GM23338 (cell line): ENCODE data around the gene VAPB. TPM values are rescaled to one million over a fixed set of nuclear protein-coding genes. Genes with fewer than 3 reads are reported as not detected.

Experiments
- ATAC-seq: fragments of 200-7000 bp; cut with Tn5 transposase; 3 replicates; pipeline ENCODE4 v1.9.1; 2020
- DNase-seq: peaks from one replicate; pipeline ENCODE4 v3.0.0-alpha.2; 2015; ENCODE audit warnings: low spot score
- H2AFZ ChIP-seq: fragments of 200-600 bp; sonication (generic); 2 replicates; pipeline ENCODE4 v1.8.0; 2016; ENCODE audit warnings: antibody characterized with exemption, mild to moderate bottlenecking, moderate library complexity
- H3F3A ChIP-seq: fragments of 200-600 bp; sonication (generic); replicated peaks from 2 replicates; pipeline ENCODE4 v1.8.0; 2017; ENCODE audit warnings: antibody characterized with exemption, mixed run types, low read depth
- H3K27ac ChIP-seq: fragments of 200-600 bp; sonication (generic); 2 replicates; pipeline ENCODE4 v1.6.1; 2016; ENCODE audit warnings: low read depth
- H3K27me3 ChIP-seq: fragments of 200-600 bp; sonication (generic); 2 replicates; pipeline ENCODE4 v1.8.0; 2016; ENCODE audit warnings: mild to moderate bottlenecking, mixed run types, moderate library complexity; ENCODE audit not compliant: insufficient read depth
- H3K36me3 ChIP-seq: fragments of 200-600 bp; sonication (generic); 2 replicates; pipeline ENCODE4 v1.8.0; 2016; ENCODE audit warnings: mild to moderate bottlenecking; ENCODE audit not compliant: insufficient read depth
- H3K4me1 ChIP-seq: fragments of 200-600 bp; sonication (generic); 2 replicates; pipeline ENCODE4 v1.8.0; 2016; ENCODE audit warnings: mild to moderate bottlenecking, moderate library complexity; ENCODE audit not compliant: insufficient read depth
- H3K4me2 ChIP-seq: fragments of 200-600 bp; sonication (generic); 2 replicates; pipeline ENCODE4 v1.7.1; 2017; ENCODE audit warnings: mixed run types
- H3K4me3 ChIP-seq: fragments of 200-600 bp; sonication (generic); 2 replicates; pipeline ENCODE4 v1.6.1; 2016; ENCODE audit warnings: mixed run types
- H3K79me2 ChIP-seq: fragments of 200-600 bp; sonication (generic); replicated peaks from 2 replicates; pipeline ENCODE4 v1.8.0; 2017; ENCODE audit warnings: mild to moderate bottlenecking; ENCODE audit not compliant: insufficient read depth
- H3K9me2 ChIP-seq: fragments of 200-600 bp; sonication (generic); 2 replicates; pipeline ENCODE4 v1.8.0; 2017; ENCODE audit not compliant: insufficient read depth
- H4K20me1 ChIP-seq: fragments of 200-600 bp; sonication (generic); replicated peaks from 2 replicates; pipeline ENCODE4 v1.8.0; 2017; ENCODE audit warnings: mild to moderate bottlenecking; ENCODE audit not compliant: insufficient read depth
- H3K27ac Mint-ChIP-seq: 2 replicates; pipeline ENCODE4 v1.8.0; 2020; ENCODE audit warnings: inconsistent platforms, mild to moderate bottlenecking, moderate library complexity, mixed read lengths
- H3K27me3 Mint-ChIP-seq: 3 replicates; pipeline ENCODE4 v1.8.0; 2022; ENCODE audit warnings: low read depth, mild to moderate bottlenecking, moderate library complexity, mixed read lengths, inconsistent platforms; ENCODE audit not compliant: insufficient read depth, poor library complexity
- H3K36me3 Mint-ChIP-seq: 3 replicates; pipeline ENCODE4 v1.8.0; 2021; ENCODE audit warnings: low read depth, mild to moderate bottlenecking, inconsistent platforms, moderate library complexity, mixed read lengths
- H3K4me1 Mint-ChIP-seq: 3 replicates; pipeline ENCODE4 v1.8.0; 2020; ENCODE audit warnings: mild to moderate bottlenecking, inconsistent platforms, mixed read lengths
- H3K4me3 Mint-ChIP-seq: 3 replicates; pipeline ENCODE4 v1.8.0; 2021; ENCODE audit warnings: moderate library complexity, mild to moderate bottlenecking, inconsistent platforms, mixed read lengths
- H3K9me3 Mint-ChIP-seq: 3 replicates; pipeline ENCODE4 v1.8.0; 2020; ENCODE audit warnings: moderate library complexity, mild to moderate bottlenecking, inconsistent platforms, mixed read lengths
- CREB1 ChIP-seq: fragments of 250-450 bp; sonication (Bioruptor Pico); IDR thresholded peaks from 2 replicates; pipeline ENCODE4 v1.5.0; 2020; ENCODE audit warnings: low read depth, mild to moderate bottlenecking, moderate library complexity
- EZH2 ChIP-seq: fragments of 200-600 bp; sonication (generic); IDR thresholded peaks from one replicate; pipeline ENCODE4 v1.8.0; 2017; ENCODE audit warnings: antibody characterized with exemption, mild to moderate bottlenecking, low read depth; ENCODE audit not compliant: unreplicated experiment
- JUNB ChIP-seq: IDR thresholded peaks from one replicate; pipeline ENCODE4 v1.6.1; 2016; ENCODE audit warnings: antibody characterized with exemption; ENCODE audit not compliant: unreplicated experiment
- NANOG ChIP-seq: IDR thresholded peaks from 2 replicates; pipeline ENCODE4 v1.6.1; 2016; ENCODE audit warnings: antibody characterized with exemption, borderline replicate concordance
- STAT1 ChIP-seq: IDR thresholded peaks from one replicate; pipeline ENCODE4 v1.6.1; 2016; ENCODE audit warnings: antibody characterized with exemption; ENCODE audit not compliant: unreplicated experiment
- ZNF114 ChIP-seq: fragments of 250-450 bp; sonication (Bioruptor Pico); IDR thresholded peaks from 2 replicates; pipeline ENCODE4 v1.5.0; 2020; ENCODE audit warnings: mild to moderate bottlenecking, moderate library complexity
- ZNF331 ChIP-seq: fragments of 250-450 bp; sonication (Bioruptor Pico); IDR thresholded peaks from 2 replicates; pipeline ENCODE4 v1.5.0; 2020; ENCODE audit warnings: low read depth, mild to moderate bottlenecking, moderate library complexity
- polyA plus RNA-seq: library from polyadenylated mRNA; unstranded; fragments of >200 nt; fragmentation: Nextera tagmentation; extraction: Ambion mirVana; gene quantifications from 2 replicates; pipeline ENCODE4 v1.2.1, GENCODE V29; 2016
- total RNA-seq: library from RNA; depleted of rRNA; stranded (reverse); fragments of >200 nt; shearing (Covaris generic); gene quantifications from 2 replicates; pipeline ENCODE4 v1.2.3, GENCODE V29; 2014
- TF ChIP-seq, protein P1 (sequence below), 2 experiments: fragments of 200-600 bp in 1 of 2; sonication (generic) in 1 of 2; conservative IDR thresholded peaks; 2 replicates each; pipeline versions ENCODE4 v1.5.1 to v1.6.1; 2016 to 2017; ENCODE audit warnings: antibody characterized with exemption in 2 of 2, low read depth in 2 of 2, mild to moderate bottlenecking in 2 of 2, moderate library complexity in 1 of 2
- TF ChIP-seq, protein P2 (sequence below): IDR thresholded peaks from 2 replicates; pipeline ENCODE4 v1.6.1; 2016; ENCODE audit warnings: antibody characterized with exemption
- TF ChIP-seq, protein P3 (sequence below): IDR thresholded peaks from one replicate; pipeline ENCODE4 v1.6.1; 2018; ENCODE audit warnings: antibody characterized with exemption; ENCODE audit not compliant: unreplicated experiment

Gene VAPB
- total and polyA plus RNA-seq, 2 experiments from 2014 or later, result 18.8 to 22.9 TPM

DNA sequence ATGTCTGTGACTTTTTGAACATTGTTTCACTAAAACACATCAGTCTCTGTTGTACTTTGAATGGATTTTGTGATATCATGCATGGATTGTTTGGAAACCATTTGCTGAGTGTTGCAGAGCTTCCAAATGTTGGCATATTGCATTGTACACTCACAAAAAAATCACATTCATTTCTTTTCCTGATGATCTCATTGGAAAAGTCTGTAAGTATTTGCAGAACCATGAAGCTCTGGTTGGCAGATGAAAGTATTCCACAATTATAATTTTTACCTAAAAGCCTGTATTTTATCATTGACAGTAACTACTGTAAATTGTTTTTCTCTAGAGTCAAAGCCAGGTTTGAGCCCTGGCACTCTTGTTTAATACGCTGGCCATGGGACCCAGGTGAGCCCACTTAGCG, 42.1 kb downstream of the VAPB start (continued):
- TF ChIP-seq, protein P1, sequence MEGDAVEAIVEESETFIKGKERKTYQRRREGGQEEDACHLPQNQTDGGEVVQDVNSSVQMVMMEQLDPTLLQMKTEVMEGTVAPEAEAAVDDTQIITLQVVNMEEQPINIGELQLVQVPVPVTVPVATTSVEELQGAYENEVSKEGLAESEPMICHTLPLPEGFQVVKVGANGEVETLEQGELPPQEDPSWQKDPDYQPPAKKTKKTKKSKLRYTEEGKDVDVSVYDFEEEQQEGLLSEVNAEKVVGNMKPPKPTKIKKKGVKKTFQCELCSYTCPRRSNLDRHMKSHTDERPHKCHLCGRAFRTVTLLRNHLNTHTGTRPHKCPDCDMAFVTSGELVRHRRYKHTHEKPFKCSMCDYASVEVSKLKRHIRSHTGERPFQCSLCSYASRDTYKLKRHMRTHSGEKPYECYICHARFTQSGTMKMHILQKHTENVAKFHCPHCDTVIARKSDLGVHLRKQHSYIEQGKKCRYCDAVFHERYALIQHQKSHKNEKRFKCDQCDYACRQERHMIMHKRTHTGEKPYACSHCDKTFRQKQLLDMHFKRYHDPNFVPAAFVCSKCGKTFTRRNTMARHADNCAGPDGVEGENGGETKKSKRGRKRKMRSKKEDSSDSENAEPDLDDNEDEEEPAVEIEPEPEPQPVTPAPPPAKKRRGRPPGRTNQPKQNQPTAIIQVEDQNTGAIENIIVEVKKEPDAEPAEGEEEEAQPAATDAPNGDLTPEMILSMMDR (conservative IDR thresholded peaks at IDR 0.05; ENCODE audit: low read depth in 2 of 2), result no peak
- TF ChIP-seq ZNF114, result no peak
- TF ChIP-seq, protein P2, sequence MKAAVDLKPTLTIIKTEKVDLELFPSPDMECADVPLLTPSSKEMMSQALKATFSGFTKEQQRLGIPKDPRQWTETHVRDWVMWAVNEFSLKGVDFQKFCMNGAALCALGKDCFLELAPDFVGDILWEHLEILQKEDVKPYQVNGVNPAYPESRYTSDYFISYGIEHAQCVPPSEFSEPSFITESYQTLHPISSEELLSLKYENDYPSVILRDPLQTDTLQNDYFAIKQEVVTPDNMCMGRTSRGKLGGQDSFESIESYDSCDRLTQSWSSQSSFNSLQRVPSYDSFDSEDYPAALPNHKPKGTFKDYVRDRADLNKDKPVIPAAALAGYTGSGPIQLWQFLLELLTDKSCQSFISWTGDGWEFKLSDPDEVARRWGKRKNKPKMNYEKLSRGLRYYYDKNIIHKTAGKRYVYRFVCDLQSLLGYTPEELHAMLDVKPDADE, result no peak
- TF ChIP-seq, protein P3, sequence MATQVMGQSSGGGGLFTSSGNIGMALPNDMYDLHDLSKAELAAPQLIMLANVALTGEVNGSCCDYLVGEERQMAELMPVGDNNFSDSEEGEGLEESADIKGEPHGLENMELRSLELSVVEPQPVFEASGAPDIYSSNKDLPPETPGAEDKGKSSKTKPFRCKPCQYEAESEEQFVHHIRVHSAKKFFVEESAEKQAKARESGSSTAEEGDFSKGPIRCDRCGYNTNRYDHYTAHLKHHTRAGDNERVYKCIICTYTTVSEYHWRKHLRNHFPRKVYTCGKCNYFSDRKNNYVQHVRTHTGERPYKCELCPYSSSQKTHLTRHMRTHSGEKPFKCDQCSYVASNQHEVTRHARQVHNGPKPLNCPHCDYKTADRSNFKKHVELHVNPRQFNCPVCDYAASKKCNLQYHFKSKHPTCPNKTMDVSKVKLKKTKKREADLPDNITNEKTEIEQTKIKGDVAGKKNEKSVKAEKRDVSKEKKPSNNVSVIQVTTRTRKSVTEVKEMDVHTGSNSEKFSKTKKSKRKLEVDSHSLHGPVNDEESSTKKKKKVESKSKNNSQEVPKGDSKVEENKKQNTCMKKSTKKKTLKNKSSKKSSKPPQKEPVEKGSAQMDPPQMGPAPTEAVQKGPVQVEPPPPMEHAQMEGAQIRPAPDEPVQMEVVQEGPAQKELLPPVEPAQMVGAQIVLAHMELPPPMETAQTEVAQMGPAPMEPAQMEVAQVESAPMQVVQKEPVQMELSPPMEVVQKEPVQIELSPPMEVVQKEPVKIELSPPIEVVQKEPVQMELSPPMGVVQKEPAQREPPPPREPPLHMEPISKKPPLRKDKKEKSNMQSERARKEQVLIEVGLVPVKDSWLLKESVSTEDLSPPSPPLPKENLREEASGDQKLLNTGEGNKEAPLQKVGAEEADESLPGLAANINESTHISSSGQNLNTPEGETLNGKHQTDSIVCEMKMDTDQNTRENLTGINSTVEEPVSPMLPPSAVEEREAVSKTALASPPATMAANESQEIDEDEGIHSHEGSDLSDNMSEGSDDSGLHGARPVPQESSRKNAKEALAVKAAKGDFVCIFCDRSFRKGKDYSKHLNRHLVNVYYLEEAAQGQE, result no peak
- TF ChIP-seq ZNF331 (CRISPR knock-in tag), result no peak
- no peak for TF ChIP-seq JUNB

DNA sequence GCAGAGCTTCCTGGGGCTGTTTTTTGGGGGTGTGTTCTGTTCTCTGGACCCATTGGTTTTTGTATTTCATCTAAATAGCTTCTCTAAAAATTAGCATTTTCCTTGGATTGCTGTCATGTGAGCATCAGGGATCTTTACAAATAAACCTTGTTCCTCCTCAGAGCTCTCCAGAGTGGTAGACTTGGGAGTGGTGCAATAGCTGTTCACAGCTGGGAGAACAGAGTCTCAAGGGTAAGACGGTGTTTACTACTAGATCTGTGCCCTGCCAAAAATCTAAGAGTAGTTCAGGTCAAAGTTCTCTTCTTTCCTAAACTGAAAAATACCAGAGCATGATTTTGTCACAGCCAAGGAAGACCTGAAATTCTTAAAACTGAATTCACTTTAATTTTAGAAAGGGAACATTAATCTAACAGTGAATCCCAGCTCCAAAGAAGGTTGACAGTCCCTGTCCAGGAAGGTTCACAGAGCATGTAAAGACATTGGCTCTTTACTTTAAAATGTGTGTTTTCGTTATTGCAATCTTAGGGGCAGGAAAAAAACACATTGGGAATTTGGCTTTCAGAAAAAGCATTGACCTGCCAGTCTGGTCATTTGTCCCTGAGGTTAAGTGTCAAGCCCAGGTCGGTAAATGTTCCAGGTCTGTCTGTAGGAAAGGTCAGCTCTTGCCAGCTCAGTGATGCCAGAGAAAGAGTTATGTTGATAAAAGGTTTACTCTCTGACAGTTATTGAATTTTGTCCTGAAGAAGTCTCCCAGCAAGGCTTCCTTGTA, 43.3 kb downstream of the VAPB start:
- H3K27ac Mint-ChIP-seq, result no peak overlapping the region
- Histone ChIP-seq H3K27me3 (no peaks in the 10 kb centered on the region), H3K4me3 (no peak overlapping the region), H3K79me2 (peaks cover 78% of the 10 kb centered on the region), H3K4me1 (peaks cover 15% of the 10 kb centered on the region; the same call in 1 of the 2 replicates), H2AFZ (no peak overlapping the region), H3K27ac (no peak overlapping the region), H3K9me2 (no peaks in the 10 kb centered on the region), H3F3A (peaks cover 9% of the 10 kb centered on the region), H3K4me2 (no peak overlapping the region), H3K36me3 (no peaks in the 10 kb centered on the region), H4K20me1 (no peaks in the 10 kb centered on the region)
- peaks cover 27% of the 10 kb centered on the region; the same call in 2 of the 3 replicates for H3K36me3 Mint-ChIP-seq
- peaks cover 23% of the 10 kb centered on the region for H3K4me1 Mint-ChIP-seq
- ATAC-seq, result no peak
- no peak for DNase-seq
- H3K4me3 Mint-ChIP-seq, result no peak overlapping the region
- no peaks in the 10 kb centered on the region for H3K27me3 Mint-ChIP-seq
- H3K9me3 Mint-ChIP-seq, result no peaks in the 10 kb centered on the region; the same call in 2 of the 3 replicates
- TF ChIP-seq STAT1, result no peak
- TF ChIP-seq CREB1, result no peak
- TF ChIP-seq, protein P2, result no peak
- no peak for TF ChIP-seq ZNF114
- TF ChIP-seq, protein P3, result no peak
- no peak for TF ChIP-seq NANOG
- TF ChIP-seq, protein P1 (conservative IDR thresholded peaks at IDR 0.05; ENCODE audit: low read depth in 2 of 2), result no peak
- TF ChIP-seq EZH2, result no peak
- no peak for TF ChIP-seq JUNB
- no peak for TF ChIP-seq ZNF331 (CRISPR knock-in tag)
